Activated CD4-positive, alpha-beta T cell treated with anti-CD3 and anti-CD28 coated beads for 24 hours (primary cell): ENCODE data around the gene OR51B2.
"Not testable (repeated sequence)": the region's sequence is repeated elsewhere in the genome, so short reads cannot be mapped to it uniquely, and the experiment has no call there.

Experiments used
- DNase-seq, 2 donors: peaks; one replicate each; pipeline ENCODE4 v3.0.0-alpha.2; 2020; ENCODE audit warnings: low read depth in 2 of 2

The OR51B2 gene

GRCh38 chr11:5313326-5314023 is 10.6 kb downstream of the OR51B2 start:
- not testable (repeated sequence) for DNase-seq

- no peak for DNase-seq
Measured at GRCh38 chr11:5310423-5310822, 13.7 kb downstream of the OR51B2 start.

GRCh38 chr11:5307256-5308019 is 16.7 kb downstream of the OR51B2 start:
- no peak for DNase-seq

- no peak for DNase-seq
Measured at GRCh38 chr11:5304046-5304445, 20.1 kb downstream of the OR51B2 start.

- no peak for DNase-seq
Measured at GRCh38 chr11:5303626-5304025, 20.5 kb downstream of the OR51B2 start.

GRCh38 chr11:5301846-5302245 is 22.3 kb downstream of the OR51B2 start, which contains the start of gene OR51B4:
Gene OR51B4 (minus strand): TSS chr11:5301946. CDS start chr11:5301946, 0 bp downstream.
- no peak for DNase-seq

GRCh38 chr11:5300251-5300650 is 23.8 kb downstream of the OR51B2 start:
- DNase-seq = no peak

GRCh38 chr11:5298451-5298850 is 25.6 kb downstream of the OR51B2 start:
- DNase-seq = no peak

- no peak for DNase-seq
Measured at GRCh38 chr11:5297721-5298323, 26.3 kb downstream of the OR51B2 start.

GRCh38 chr11:5294342-5294995 is 29.6 kb downstream of the OR51B2 start:
- not testable (repeated sequence) for DNase-seq

GRCh38 chr11:5293028-5293427 is 31.1 kb downstream of the OR51B2 start:
- no peak for DNase-seq

GRCh38 chr11:5291207-5291838 is 32.8 kb downstream of the OR51B2 start:
- DNase-seq = no peak

GRCh38 chr11:5290106-5290505 is 34.0 kb downstream of the OR51B2 start:
- no peak for DNase-seq

- no peak for DNase-seq
Measured at GRCh38 chr11:5289696-5290095, 34.4 kb downstream of the OR51B2 start.

GRCh38 chr11:5288906-5289550 is 35.1 kb downstream of the OR51B2 start:
- DNase-seq = no peak

- DNase-seq = no peak
Measured at GRCh38 chr11:5288108-5288905, 35.8 kb downstream of the OR51B2 start.

GRCh38 chr11:5286901-5287300 is 37.2 kb downstream of the OR51B2 start:
- DNase-seq = no peak

- no peak for DNase-seq
Measured at GRCh38 chr11:5286351-5286750, 37.7 kb downstream of the OR51B2 start.

- DNase-seq = no peak
Measured at GRCh38 chr11:5285703-5286340, 38.3 kb downstream of the OR51B2 start.

GRCh38 chr11:5284637-5285036 is 39.5 kb downstream of the OR51B2 start:
- no peak for DNase-seq
